GM19240 (cell line): ENCODE measurements around the gene LCMT2.

Experiments
- DNase-seq: peaks from one replicate; pipeline ENCODE4 v3.0.0; 2011; ENCODE audit warnings: low spot score; ENCODE audit not compliant: insufficient read length

Gene LCMT2

DNA sequence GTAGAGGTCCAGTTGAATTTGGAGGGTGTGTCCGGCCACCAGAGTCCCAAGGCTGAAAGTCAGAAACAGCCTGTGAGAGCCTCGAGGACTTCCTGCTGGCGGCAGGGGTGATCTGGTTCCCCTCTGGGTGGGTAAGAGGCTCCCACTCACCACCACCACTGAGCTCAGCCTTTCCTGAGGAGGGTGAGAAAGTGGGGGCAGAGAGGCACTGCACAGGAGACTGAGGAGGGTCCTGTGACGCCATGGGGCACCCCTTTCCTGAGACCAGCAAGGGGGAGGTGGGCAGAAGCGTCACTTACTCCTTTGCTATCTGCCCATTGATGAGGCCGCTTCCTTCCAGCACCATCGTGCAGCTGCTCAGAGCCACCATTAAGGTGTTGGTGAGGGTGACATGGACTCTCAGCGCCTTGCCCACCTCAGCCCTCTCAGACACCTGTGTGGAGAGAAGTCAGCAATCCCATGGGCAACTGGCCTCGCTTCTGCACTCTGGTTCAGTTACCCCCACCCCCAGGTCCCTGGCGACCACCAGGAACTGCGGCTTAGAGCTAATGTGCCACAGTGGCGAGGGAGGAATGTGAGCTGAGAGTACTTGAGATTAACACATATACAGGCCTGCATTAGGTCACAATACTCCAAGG lies 53.7 kb downstream of the LCMT2 start:
- no peak for DNase-seq

- DNase-seq, result no peak
Observed at GRCh38 chr15:43275740-43276562, 54.4 kb downstream of the LCMT2 start.

GRCh38 chr15:43274136-43274535 lies 56.2 kb downstream of the LCMT2 start:
- no peak for DNase-seq
